OCI-LY3 (cell line): ENCODE results near the gene TRIM47.

Source experiments
- H2AFZ ChIP-seq: fragments of 200-600, 300-600 bp; shearing (Covaris generic); 2 replicates; pipeline ENCODE4 v1.6.0; 2014; ENCODE audit warnings: antibody characterized with exemption, low read depth, low read length
- H3K27ac ChIP-seq: fragments of 200-600, 300-600 bp; sonication (generic); 2 replicates; pipeline ENCODE4 v1.5.1; 2014; ENCODE audit warnings: mild to moderate bottlenecking, low read length, moderate library complexity, mixed read lengths
- H3K27me3 ChIP-seq: fragments of 200-600, 300-600 bp; sonication (generic); 2 replicates; pipeline ENCODE4 v1.6.1; 2014; ENCODE audit warnings: low read depth, low read length, mixed read lengths
- H3K36me3 ChIP-seq: fragments of 200-600, 300-600 bp; sonication (generic); replicated peaks from 2 replicates; pipeline ENCODE3; 2014; ENCODE audit warnings: low read depth, low read length, mixed read lengths
- H3K4me1 ChIP-seq: fragments of 300-600, 200-600 bp; sonication (generic); 2 replicates; pipeline ENCODE4 v1.6.1; 2014; ENCODE audit warnings: low read length, mixed read lengths
- H3K4me2 ChIP-seq: fragments of 200-600, 300-600 bp; sonication (generic); 2 replicates; pipeline ENCODE4 v1.6.1; 2014; ENCODE audit warnings: low read length, mixed read lengths
- H3K4me3 ChIP-seq: fragments of 300-600, 200-600 bp; sonication (generic); 2 replicates; pipeline ENCODE4 v1.5.1; 2014; ENCODE audit warnings: antibody characterized with exemption, mild to moderate bottlenecking, low read length, moderate library complexity
- H3K79me2 ChIP-seq: fragments of 300-600, 200-600 bp; shearing (Covaris generic); 2 replicates; pipeline ENCODE4 v1.6.1; 2014; ENCODE audit warnings: mild to moderate bottlenecking, low read length, mixed read lengths
- H3K9ac ChIP-seq: fragments of 300-600, 200-600 bp; shearing (Covaris generic); 2 replicates; pipeline ENCODE4 v1.6.0; 2014; ENCODE audit warnings: mild to moderate bottlenecking, low read length, moderate library complexity
- H3K9me3 ChIP-seq: fragments of 200-600, 300-600 bp; shearing (Covaris generic); 2 replicates; pipeline ENCODE4 v1.6.1; 2014; ENCODE audit warnings: low read length, mixed read lengths; ENCODE audit not compliant: insufficient read depth
- H4K20me1 ChIP-seq: fragments of 200-600, 300-600 bp; sonication (generic); 2 replicates; pipeline ENCODE4 v1.6.1; 2016; ENCODE audit warnings: low read length, mixed read lengths; ENCODE audit not compliant: insufficient read depth
- EZH2phosphoT487 ChIP-seq: fragments of 200-600 bp; shearing (Covaris generic); IDR thresholded peaks from 2 replicates; pipeline ENCODE4 v1.6.1; 2018; ENCODE audit warnings: antibody characterized with exemption, mixed run types, low read depth
- TF ChIP-seq, protein P1 (sequence below): fragments of 200-600, 300-600 bp; sonication (generic); IDR thresholded peaks from 2 replicates; pipeline ENCODE4 v1.5.1; 2014; ENCODE audit warnings: antibody characterized with exemption, low read length, low read depth

TRIM47 gene

DNA sequence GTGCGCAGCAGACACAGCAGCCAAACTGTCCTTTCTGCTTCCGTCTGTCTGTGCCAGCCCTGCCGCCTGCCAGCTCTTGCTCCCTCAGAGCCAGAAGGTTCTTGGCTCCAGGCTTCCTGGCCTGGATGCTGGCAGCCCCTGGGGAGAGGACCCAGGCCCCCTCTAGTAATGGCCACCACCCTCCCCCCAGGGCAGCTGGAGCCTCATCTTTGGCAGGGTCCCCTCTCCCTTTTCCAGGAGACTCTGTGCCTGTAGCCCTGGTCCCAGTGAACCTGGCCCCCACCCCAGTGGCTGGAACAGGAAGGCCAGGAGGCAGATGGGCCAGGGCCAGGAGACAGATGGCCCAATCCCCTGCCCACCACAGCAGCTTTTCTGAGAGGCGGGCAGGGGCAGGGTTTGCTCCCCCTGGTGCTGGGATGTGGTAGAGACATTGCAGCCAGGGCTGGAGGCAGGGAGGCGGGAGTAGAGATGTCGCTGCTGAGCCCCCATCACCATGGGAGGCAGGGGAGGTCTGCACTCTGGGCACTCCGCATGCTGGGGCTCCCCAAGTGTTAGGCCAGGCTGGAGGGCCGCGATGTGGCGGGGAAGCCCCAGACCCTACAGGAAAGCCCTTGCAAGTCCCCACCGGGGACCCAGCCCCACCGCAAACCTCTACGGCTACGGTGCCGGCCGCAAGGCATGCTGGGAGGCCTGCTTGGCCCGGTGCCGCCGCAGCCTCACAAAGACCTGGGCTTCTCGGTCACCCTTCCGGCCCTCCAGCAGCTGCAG, 50.9 kb downstream of the TRIM47 start:
- Histone ChIP-seq H4K20me1 (no peaks in the 10 kb centered on the region), H3K9me3 (no peaks in the 10 kb centered on the region), H3K9ac (peak overlapping the region; percentile 10; the same call in 1 of the 2 replicates), H2AFZ (no peak overlapping the region), H3K4me1 (peaks cover 10% of the 10 kb centered on the region; the same call in 1 of the 2 replicates), H3K27ac (0 out of 2 replicates have a peak overlapping the region, but pooled peaks have one; percentile 4), H3K4me2 (peak overlapping the region; percentile 56), H3K36me3 (peaks cover 16% of the 10 kb centered on the region), H3K27me3 (no peaks in the 10 kb centered on the region), H3K79me2 (no peaks in the 10 kb centered on the region), H3K4me3 (peak overlapping the region; percentile 57)
- TF ChIP-seq EZH2phosphoT487 = no peak
- TF ChIP-seq, protein P1, sequence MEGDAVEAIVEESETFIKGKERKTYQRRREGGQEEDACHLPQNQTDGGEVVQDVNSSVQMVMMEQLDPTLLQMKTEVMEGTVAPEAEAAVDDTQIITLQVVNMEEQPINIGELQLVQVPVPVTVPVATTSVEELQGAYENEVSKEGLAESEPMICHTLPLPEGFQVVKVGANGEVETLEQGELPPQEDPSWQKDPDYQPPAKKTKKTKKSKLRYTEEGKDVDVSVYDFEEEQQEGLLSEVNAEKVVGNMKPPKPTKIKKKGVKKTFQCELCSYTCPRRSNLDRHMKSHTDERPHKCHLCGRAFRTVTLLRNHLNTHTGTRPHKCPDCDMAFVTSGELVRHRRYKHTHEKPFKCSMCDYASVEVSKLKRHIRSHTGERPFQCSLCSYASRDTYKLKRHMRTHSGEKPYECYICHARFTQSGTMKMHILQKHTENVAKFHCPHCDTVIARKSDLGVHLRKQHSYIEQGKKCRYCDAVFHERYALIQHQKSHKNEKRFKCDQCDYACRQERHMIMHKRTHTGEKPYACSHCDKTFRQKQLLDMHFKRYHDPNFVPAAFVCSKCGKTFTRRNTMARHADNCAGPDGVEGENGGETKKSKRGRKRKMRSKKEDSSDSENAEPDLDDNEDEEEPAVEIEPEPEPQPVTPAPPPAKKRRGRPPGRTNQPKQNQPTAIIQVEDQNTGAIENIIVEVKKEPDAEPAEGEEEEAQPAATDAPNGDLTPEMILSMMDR = peak; percentile 59

GRCh38 chr17:75826561-75827307, 51.6 kb downstream of the TRIM47 start:
- no peaks in the 10 kb centered on the region for H3K27me3 ChIP-seq
- H3K79me2 ChIP-seq = no peaks in the 10 kb centered on the region
- H3K9ac ChIP-seq = no peak overlapping the region
- H3K4me3 ChIP-seq = no peak overlapping the region
- H3K27ac ChIP-seq = no peak overlapping the region
- no peak overlapping the region for H3K4me2 ChIP-seq
- no peaks in the 10 kb centered on the region for H3K9me3 ChIP-seq
- TF ChIP-seq EZH2phosphoT487 = no peak
- TF ChIP-seq, protein P1 = no peak
- peaks cover 21% of the 10 kb centered on the region for H3K36me3 ChIP-seq
- H4K20me1 ChIP-seq = no peaks in the 10 kb centered on the region
- H2AFZ ChIP-seq = no peak overlapping the region
- H3K4me1 ChIP-seq = peaks cover 10% of the 10 kb centered on the region; the same call in 1 of the 2 replicates

DNA sequence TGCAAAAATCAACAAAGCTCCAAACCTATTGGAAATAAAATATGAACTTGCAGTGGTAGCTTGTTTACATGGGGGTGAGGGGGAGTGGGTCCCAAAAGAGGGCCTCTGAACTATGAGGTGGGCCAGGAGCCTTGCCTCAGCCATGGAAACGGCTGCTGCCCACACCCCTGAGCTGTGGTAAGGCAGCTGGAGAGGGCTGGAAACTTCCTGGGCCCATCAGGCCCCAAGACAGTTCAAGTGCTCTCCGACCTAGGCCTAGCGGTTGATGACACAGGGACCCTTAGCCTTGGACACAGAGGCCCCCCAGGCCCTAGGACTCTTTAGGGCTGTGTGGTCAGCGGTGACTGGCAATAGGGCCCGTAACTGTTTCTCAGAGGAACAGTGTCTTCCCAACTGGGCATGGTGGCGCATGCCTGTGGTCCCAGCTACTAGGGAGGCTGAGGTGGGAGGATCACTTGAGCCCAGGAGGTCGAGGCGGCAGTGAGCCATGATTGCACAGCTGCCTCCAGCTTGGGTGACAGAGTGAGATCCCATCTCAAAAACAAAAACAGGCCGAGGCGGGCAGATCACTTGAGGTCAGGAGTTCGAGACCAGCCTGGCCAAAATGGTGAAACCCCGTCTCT, 52.5 kb downstream of the TRIM47 start:
- H2AFZ ChIP-seq = no peak overlapping the region
- no peak overlapping the region for H3K4me2 ChIP-seq
- peaks cover 26% of the 10 kb centered on the region for H3K36me3 ChIP-seq
- H3K79me2 ChIP-seq = no peaks in the 10 kb centered on the region
- H3K9me3 ChIP-seq = no peaks in the 10 kb centered on the region
- H3K9ac ChIP-seq = no peak overlapping the region
- H3K27ac ChIP-seq = no peak overlapping the region
- H3K27me3 ChIP-seq = no peaks in the 10 kb centered on the region
- TF ChIP-seq, protein P1 = no peak
- TF ChIP-seq EZH2phosphoT487 = no peak
- H3K4me3 ChIP-seq = no peak overlapping the region
- H3K4me1 ChIP-seq = peaks cover 10% of the 10 kb centered on the region; the same call in 1 of the 2 replicates
- no peaks in the 10 kb centered on the region for H4K20me1 ChIP-seq

- no peaks in the 10 kb centered on the region for H4K20me1 ChIP-seq
Measured at GRCh38 chr17:75825149-75825552, 53.2 kb downstream of the TRIM47 start.

More at GRCh38 chr17:75825149-75825552, 53.2 kb downstream of the TRIM47 start:
- Histone ChIP-seq H3K4me3 (no peak overlapping the region), H2AFZ (no peak overlapping the region), H3K9me3 (no peaks in the 10 kb centered on the region), H3K4me2 (no peak overlapping the region), H3K9ac (no peak overlapping the region), H3K27me3 (no peaks in the 10 kb centered on the region), H3K79me2 (no peaks in the 10 kb centered on the region), H3K36me3 (peaks cover 25% of the 10 kb centered on the region), H3K27ac (no peak overlapping the region), H3K4me1 (peaks cover 10% of the 10 kb centered on the region; the same call in 1 of the 2 replicates)
- TF ChIP-seq, protein P1 = no peak
- TF ChIP-seq EZH2phosphoT487 = no peak
